GM13977 (cell line): ENCODE data around the gene RAI14.

Experiments
- DNase-seq: peaks from one replicate; pipeline ENCODE4 v3.0.0; 2012; ENCODE audit warnings: low spot score
- in situ Hi-C: fragments of 300-500 bp; cut with MboI; formaldehyde crosslinking; loops from one replicate; pipeline ENCODE4 v1.12.0; 2022; ENCODE audit warnings: low sequenced_read_pairs, low pct_unique_long_range_greater_than_20kb, mixed read lengths, inconsistent platforms; ENCODE audit not compliant: unreplicated experiment
- TF ChIP-seq, protein P1 (sequence below): IDR thresholded peaks from 2 replicates; pipeline ENCODE4 v1.5.1; 2012; ENCODE audit warnings: mild to moderate bottlenecking, control low read depth; ENCODE audit not compliant: insufficient read depth; ENCODE audit errors: extremely low read depth, missing control alignments

The RAI14 gene

DNA sequence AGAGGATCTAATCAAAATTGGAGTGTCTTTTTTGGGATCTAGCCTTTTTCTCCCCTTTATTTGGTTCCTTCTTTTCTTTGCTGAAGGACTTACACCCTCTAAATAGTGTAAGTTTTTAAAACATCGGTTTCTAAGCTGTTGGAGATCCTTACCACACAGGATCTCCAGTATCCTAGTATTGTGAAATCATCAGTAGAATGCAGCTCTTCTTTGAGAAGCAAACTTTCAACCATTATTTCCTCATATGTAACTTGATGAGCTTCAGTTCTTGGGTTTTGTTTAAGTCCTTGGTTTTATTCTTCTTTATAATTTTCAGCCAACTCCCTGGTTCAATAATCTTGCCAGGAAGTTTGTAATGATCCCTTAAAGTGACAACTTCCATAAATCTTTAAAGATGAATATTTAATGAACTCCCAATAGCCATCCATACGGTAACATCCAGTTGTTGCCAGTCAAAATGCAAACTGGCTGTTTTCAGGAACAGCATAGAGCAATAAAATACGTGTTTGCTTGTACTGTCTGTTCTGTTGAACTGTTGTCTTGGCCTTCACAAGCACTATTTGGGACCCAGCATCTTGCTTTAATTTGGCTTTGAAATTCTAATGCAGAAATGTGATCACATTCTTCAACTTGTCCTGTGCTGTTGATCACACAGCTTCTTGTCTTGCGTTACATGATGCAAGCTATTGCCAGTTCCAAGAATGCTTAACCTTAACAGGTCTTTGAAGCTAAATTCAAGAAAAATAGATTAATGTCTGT, 148.0 kb downstream of the RAI14 start:
- TF ChIP-seq, protein P1, sequence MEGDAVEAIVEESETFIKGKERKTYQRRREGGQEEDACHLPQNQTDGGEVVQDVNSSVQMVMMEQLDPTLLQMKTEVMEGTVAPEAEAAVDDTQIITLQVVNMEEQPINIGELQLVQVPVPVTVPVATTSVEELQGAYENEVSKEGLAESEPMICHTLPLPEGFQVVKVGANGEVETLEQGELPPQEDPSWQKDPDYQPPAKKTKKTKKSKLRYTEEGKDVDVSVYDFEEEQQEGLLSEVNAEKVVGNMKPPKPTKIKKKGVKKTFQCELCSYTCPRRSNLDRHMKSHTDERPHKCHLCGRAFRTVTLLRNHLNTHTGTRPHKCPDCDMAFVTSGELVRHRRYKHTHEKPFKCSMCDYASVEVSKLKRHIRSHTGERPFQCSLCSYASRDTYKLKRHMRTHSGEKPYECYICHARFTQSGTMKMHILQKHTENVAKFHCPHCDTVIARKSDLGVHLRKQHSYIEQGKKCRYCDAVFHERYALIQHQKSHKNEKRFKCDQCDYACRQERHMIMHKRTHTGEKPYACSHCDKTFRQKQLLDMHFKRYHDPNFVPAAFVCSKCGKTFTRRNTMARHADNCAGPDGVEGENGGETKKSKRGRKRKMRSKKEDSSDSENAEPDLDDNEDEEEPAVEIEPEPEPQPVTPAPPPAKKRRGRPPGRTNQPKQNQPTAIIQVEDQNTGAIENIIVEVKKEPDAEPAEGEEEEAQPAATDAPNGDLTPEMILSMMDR: no peak
- DNase-seq: no peak
- in situ Hi-C loops: no loop called here

GRCh38 chr5:34804913-34805312, 148.8 kb downstream of the RAI14 start:
- DNase-seq: no peak
- TF ChIP-seq, protein P1: no peak
- in situ Hi-C loops: no loop called here

DNA sequence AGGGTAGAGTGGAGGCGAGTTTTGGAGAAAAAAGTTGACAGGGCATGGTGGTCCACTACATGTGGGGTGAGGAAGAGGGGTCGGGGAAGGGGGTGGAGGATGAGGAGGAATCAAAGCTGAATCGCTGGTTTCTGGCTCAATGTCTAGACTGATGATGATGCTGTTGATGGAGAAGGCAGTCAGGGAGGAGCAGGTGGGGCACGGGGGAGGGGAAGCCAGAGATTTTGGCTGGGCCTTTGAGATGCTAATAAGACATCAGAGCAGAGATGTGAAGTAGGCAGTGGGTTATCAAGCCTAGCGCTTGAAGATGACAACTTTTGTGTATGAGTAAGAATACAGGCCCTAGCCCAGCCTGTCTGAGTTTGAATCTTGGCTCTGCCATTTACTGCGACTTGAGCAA, 150.4 kb downstream of the RAI14 start:
- DNase-seq: no peak

GRCh38 chr5:34811706-34812105, 155.6 kb downstream of the RAI14 start:
- in situ Hi-C loops: no loop called here

More for the DNA sequence above, 150.4 kb downstream of the RAI14 start:
- in situ Hi-C loops: no loop called here
- TF ChIP-seq, protein P1: no peak

GRCh38 chr5:34813509-34813908, 157.4 kb downstream of the RAI14 start:
- in situ Hi-C loops: no loop called here
- TF ChIP-seq, protein P1: no peak
- DNase-seq: no peak

More at GRCh38 chr5:34811706-34812105, 155.6 kb downstream of the RAI14 start:
- TF ChIP-seq, protein P1: no peak
- no peak for DNase-seq

- DNase-seq: no peak
- in situ Hi-C loops: no loop called here
These were observed 161.6 kb downstream of the RAI14 start for GRCh38 chr5:34817558-34818351.

More at GRCh38 chr5:34817558-34818351, 161.6 kb downstream of the RAI14 start:
- TF ChIP-seq, protein P1: no peak
